Colonic mucosa (tissue), 4 donors: ENCODE measurements around the gene AQP6. TPM values are rescaled to one million over a fixed set of nuclear protein-coding genes. Genes with fewer than 3 reads are reported as not detected.

ENCODE experiments used
- DNase-seq: peaks from one replicate; pipeline ENCODE4 v3.0.0-alpha.2; 2020
- H3K27ac ChIP-seq: fragments of 200-600 bp; one replicate; pipeline ENCODE4 v1.8.0; 2021
- H3K27me3 ChIP-seq: fragments of 200-600 bp; one replicate; pipeline ENCODE4 v1.8.0; 2021
- H3K36me3 ChIP-seq: fragments of 200-600 bp; one replicate; pipeline ENCODE4 v1.8.0; 2021
- H3K4me1 ChIP-seq: fragments of 200-600 bp; one replicate; pipeline ENCODE4 v1.8.0; 2021; ENCODE audit warnings: mild to moderate bottlenecking
- H3K4me3 ChIP-seq: fragments of 200-600 bp; one replicate; pipeline ENCODE4 v1.8.0; 2021
- H3K9ac ChIP-seq, 2 donors: one replicate each; pipeline ENCODE4 v1.7.0; 2013; ENCODE audit warnings: control low read depth in 2 of 2, low read depth in 2 of 2, low read length in 2 of 2
- H3K9me3 ChIP-seq: fragments of 200-600 bp; one replicate; pipeline ENCODE4 v1.8.0; 2021
- intact Hi-C: fragments of 100-400 bp; cut with DNase I; formaldehyde crosslinking; loops from one replicate; pipeline ENCODE4 v1.14.1; 2022
- total RNA-seq, 2 donors: library from RNA; stranded (reverse); fragmentation: NEBNext Ultra II Directional in 1 of 2; extraction: Animal tissue kit (Norgen Biotek cat#: 25700) in 1 of 2; gene quantifications; one replicate each; pipeline ENCODE4 v1.2.1, GENCODE V29; 2021
- TF ChIP-seq, protein P1 (sequence below): fragments of 200-600 bp; IDR thresholded peaks from one replicate; pipeline ENCODE4 v1.8.0; 2022; ENCODE audit warnings: antibody characterized with exemption, mild to moderate bottlenecking
- donor health status: healthy.
- donor health status: DM: no; HTN: no; CAD: no.
- donor health status: DM: no; HTN: no; CAD: no.

AQP6 gene
- total RNA-seq, 2 donors from 2014 or later: not detected

- Histone ChIP-seq H3K36me3 (no peaks in the 10 kb centered on the region), H3K27me3 (peaks cover 25% of the 10 kb centered on the region), H3K4me1 (peaks cover 6% of the 10 kb centered on the region), H3K27ac (no peak overlapping the region), H3K9ac (no peak overlapping the region), H3K9me3 (no peaks in the 10 kb centered on the region), H3K4me3 (no peak overlapping the region)
- TF ChIP-seq, protein P1, sequence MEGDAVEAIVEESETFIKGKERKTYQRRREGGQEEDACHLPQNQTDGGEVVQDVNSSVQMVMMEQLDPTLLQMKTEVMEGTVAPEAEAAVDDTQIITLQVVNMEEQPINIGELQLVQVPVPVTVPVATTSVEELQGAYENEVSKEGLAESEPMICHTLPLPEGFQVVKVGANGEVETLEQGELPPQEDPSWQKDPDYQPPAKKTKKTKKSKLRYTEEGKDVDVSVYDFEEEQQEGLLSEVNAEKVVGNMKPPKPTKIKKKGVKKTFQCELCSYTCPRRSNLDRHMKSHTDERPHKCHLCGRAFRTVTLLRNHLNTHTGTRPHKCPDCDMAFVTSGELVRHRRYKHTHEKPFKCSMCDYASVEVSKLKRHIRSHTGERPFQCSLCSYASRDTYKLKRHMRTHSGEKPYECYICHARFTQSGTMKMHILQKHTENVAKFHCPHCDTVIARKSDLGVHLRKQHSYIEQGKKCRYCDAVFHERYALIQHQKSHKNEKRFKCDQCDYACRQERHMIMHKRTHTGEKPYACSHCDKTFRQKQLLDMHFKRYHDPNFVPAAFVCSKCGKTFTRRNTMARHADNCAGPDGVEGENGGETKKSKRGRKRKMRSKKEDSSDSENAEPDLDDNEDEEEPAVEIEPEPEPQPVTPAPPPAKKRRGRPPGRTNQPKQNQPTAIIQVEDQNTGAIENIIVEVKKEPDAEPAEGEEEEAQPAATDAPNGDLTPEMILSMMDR: no peak
- intact Hi-C loops: no loop called here
- no peak for DNase-seq
These were observed 12.9 kb upstream of the AQP6 start for GRCh38 chr12:49959685-49960473.

DNA sequence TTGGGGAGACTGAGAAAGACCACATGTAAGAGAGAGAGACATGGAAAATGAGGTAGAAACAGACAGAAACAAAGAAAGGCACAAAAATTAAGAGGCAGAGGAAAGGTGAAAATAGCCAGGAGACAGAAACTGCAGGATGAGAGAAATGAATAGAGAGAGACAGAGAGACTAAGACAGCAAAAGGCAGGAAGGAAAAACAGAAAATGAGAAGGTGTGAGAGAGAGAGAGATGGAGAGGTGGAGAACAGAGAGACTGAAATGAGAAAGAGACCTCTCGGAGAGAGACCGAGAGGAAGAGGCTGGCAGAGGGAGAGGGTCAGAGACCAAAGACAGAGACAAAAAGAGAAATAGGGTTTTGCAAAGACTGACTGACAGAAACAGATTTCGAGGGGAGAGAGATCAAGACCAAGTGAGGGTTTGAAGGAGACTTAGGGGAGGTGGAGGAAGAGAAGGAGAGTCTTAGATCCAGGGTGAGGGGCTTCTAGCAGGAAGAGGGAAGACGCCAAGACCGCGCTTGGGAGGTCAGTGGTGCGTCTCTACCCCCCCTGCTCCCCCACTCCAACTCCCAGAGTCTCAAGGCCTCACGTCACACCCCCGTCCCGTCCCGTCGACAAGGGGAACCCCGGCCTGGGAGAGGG, 12.2 kb upstream of the AQP6 start:
- Histone ChIP-seq H3K4me1 (peaks cover 6% of the 10 kb centered on the region), H3K27ac (no peak overlapping the region), H3K27me3 (peaks cover 18% of the 10 kb centered on the region), H3K4me3 (no peak overlapping the region), H3K9ac (no peak overlapping the region), H3K9me3 (no peaks in the 10 kb centered on the region), H3K36me3 (no peaks in the 10 kb centered on the region)
- TF ChIP-seq, protein P1: no peak
- no peak for DNase-seq
- intact Hi-C loops: no loop called here

GRCh38 chr12:49961111-49961922, 11.4 kb upstream of the AQP6 start, which contains the start of gene AQP5:
Gene AQP5, plus strand, starts transcription at chr12:49961872. Its CDS starts 146 bp downstream, at chr12:49962018.
- peak within 1 kb of the TSS in 1 of 2 donors; percentile 12 for H3K9ac ChIP-seq
- H3K27me3 ChIP-seq: peaks cover 17% of the 10 kb centered on the region
- peaks cover 6% of the 10 kb centered on the region for H3K4me1 ChIP-seq
- no peak for DNase-seq
- no peak within 1 kb of the TSS for H3K27ac ChIP-seq
- peak within 1 kb of the TSS; percentile 17 for H3K4me3 ChIP-seq
- H3K36me3 ChIP-seq: no peaks in the 10 kb centered on the region
- H3K9me3 ChIP-seq: no peaks in the 10 kb centered on the region
- TF ChIP-seq, protein P1: no peak
- intact Hi-C loops: no loop called here

DNA sequence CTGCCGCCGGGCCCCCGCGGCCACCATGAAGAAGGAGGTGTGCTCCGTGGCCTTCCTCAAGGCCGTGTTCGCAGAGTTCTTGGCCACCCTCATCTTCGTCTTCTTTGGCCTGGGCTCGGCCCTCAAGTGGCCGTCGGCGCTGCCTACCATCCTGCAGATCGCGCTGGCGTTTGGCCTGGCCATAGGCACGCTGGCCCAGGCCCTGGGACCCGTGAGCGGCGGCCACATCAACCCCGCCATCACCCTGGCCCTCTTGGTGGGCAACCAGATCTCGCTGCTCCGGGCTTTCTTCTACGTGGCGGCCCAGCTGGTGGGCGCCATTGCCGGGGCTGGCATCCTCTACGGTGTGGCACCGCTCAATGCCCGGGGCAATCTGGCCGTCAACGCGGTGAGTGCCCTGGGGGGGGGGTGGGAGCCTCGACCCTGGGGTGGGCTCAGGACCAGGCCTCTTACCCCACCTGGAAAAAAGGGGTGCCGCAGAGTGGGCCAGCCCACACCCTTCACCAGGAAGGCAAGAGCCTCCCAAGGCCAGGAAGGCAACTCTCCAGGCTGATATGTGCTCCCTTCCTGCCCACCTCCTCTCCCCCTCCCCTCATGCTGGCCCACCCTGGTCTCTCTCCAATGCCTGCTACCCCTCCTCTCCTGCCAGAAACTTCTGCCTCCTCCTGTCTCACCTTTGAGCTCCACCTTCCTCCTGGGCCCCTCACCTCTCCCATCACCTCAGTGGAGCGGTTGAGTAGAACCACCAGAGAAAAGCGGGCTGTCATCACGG, 10.6 kb upstream of the AQP6 start:
- Histone ChIP-seq H3K4me1 (peaks cover 6% of the 10 kb centered on the region), H3K9ac (no peak overlapping the region), H3K27ac (no peak overlapping the region), H3K27me3 (peaks cover 17% of the 10 kb centered on the region), H3K4me3 (no peak overlapping the region), H3K36me3 (no peaks in the 10 kb centered on the region), H3K9me3 (no peaks in the 10 kb centered on the region)
- DNase-seq: no peak
- intact Hi-C loops: no loop called here
- TF ChIP-seq, protein P1: no peak
